Astrocyte of the spinal cord (primary cell): ENCODE results near the gene RAB30.

Source experiments
- DNase-seq: peaks from one replicate; pipeline ENCODE4 v3.0.0; 2011; ENCODE audit warnings: low read depth, low spot score
- H3K4me3 ChIP-seq: 2 replicates; pipeline ENCODE4 v1.5.1; 2011; ENCODE audit warnings: low read depth, mild to moderate bottlenecking, low read length, moderate library complexity
- in situ Hi-C: cut with HindIII; loops from 2 replicates; pipeline ENCODE4 v1.10.0; 2017; ENCODE audit warnings: low sequenced_read_pairs
- TF ChIP-seq, protein P1 (sequence below): IDR thresholded peaks from 2 replicates; pipeline ENCODE4 v1.5.1; 2012; ENCODE audit warnings: low read depth, mild to moderate bottlenecking, low read length, inconsistent platforms

The RAB30 gene

GRCh38 chr11:83073258-83073657 is 1.6 kb upstream of the RAB30 start:
- TF ChIP-seq, protein P1, sequence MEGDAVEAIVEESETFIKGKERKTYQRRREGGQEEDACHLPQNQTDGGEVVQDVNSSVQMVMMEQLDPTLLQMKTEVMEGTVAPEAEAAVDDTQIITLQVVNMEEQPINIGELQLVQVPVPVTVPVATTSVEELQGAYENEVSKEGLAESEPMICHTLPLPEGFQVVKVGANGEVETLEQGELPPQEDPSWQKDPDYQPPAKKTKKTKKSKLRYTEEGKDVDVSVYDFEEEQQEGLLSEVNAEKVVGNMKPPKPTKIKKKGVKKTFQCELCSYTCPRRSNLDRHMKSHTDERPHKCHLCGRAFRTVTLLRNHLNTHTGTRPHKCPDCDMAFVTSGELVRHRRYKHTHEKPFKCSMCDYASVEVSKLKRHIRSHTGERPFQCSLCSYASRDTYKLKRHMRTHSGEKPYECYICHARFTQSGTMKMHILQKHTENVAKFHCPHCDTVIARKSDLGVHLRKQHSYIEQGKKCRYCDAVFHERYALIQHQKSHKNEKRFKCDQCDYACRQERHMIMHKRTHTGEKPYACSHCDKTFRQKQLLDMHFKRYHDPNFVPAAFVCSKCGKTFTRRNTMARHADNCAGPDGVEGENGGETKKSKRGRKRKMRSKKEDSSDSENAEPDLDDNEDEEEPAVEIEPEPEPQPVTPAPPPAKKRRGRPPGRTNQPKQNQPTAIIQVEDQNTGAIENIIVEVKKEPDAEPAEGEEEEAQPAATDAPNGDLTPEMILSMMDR = no peak
- H3K4me3 ChIP-seq = peak overlapping the region; percentile 79
- no peak for DNase-seq
- in situ Hi-C loops = no loop called here

- DNase-seq = no peak
- in situ Hi-C loops = no loop called here
- TF ChIP-seq, protein P1 = no peak
- H3K4me3 ChIP-seq = peak overlapping the region; percentile 79
Observed at GRCh38 chr11:83072350-83073242, 899 bp upstream of the RAB30 start.

GRCh38 chr11:83070731-83071566 is 748 bp downstream of the RAB30 start:
- in situ Hi-C loops = no loop called here
- H3K4me3 ChIP-seq = peak overlapping the region; percentile 79
- TF ChIP-seq, protein P1 = no peak
- peak; percentile 44 for DNase-seq

DNA sequence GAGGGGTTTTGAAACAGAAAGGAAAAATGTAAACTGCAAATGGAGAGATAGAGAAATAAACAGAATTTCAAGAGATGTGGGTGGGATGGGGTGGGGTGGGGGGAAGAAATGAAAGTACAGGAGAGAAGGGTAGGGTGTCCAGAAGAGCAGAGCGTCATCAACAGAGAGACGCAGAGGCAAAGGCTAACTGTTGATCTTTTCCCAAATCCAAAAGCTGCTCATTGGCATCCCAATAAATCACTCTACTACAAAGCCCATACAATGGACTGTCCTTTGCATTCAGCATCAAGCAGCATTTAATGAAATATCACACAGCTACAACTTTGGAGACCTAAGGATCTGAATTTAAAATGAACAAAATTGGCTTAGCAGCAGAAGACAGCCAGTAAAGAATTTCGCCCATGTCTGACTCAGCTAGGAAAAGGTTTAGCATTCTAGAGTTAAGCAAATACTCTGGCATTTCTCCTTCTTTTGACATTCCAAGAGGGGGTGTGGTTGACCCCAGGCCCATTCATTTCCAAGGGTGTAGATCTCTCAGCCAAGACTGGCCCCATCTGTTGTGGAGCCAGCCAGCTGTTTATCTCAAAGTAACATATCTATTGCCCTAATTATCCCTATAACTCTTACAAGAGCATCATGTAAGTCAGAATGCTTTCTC is 1.5 kb downstream of the RAB30 start:
- H3K4me3 ChIP-seq = peak overlapping the region; percentile 79
- TF ChIP-seq, protein P1 = no peak
- DNase-seq = peak; percentile 63
- in situ Hi-C loops = no loop called here

DNA sequence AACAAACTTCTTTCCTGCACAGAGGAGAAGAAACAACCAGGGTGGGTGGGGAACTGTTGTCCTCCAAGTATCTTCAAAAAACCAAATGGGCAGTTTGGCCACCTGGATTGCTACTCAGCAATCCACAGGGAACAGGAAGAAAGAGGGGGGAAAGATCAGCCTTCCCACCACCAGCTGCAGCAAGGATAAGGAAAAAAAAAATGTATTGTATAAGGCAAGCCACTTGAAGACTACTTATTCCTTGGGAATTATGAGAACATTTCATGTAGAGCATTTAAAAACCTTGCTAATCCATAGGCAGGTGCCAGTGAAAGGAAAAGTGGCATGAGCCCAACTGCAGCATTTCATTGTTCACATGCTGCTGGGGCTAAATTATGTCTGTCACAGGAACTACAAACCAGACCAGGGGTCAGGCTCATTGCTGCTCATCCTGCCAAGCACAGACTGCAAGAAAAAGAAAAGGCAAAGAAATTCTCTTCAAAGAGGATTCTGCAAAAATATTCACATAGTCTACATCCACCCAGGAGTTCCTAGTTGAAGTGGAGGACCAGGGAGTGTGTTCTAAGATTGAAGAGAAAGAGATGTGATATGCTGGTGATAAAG is 2.2 kb downstream of the RAB30 start:
- H3K4me3 ChIP-seq = peak overlapping the region; percentile 79
- peak; percentile 8 for DNase-seq
- TF ChIP-seq, protein P1 = no peak
- in situ Hi-C loops = no loop called here

- no peak for DNase-seq
- in situ Hi-C loops = no loop called here
- no peak overlapping the region for H3K4me3 ChIP-seq
- TF ChIP-seq, protein P1 = no peak
Observed at GRCh38 chr11:83068568-83068967, 3.1 kb downstream of the RAB30 start.
